ENCODE results near the gene HOXB7.

The HOXB7 gene

DNA sequence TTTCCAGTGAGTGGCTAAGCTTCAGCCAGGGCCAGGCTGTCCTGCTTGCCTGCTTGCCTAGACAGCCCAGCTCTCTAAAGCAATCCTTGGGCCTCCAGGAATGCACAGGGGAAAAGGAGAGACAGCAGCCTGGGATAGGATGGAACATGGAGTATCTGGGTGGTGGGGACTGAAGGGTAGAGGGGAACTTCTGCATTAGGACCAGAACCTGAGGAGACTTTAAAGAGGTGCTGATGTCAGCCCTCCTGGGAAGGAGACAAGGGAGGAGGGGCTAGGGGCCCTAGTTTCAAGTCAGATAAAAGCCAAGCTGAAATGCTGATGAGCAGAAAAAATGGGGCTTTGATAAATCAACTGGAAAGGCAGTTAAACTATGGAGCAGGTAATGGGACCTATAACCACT, 1.8 kb downstream of the HOXB7 start:
- DNase-seq (ENCODE audit: low read depth in 2 of 2), result no peak

DNA sequence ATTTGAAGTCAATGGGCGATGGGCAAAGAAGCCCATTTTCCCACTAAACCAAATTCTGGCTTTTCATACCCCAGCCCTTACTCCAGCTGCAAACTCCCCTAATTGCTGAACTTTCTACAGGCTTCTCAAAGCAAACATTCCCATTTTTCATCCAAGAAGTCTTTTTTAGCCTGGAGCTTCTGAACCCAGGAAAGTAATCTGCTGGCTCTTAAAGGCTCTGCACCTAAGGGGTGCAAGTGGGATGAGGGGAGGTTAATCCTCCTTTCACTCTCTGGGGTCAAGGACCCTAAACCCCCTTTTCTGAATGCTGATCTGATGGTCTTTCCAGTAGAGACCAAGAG, 2.4 kb downstream of the HOXB7 start:
- no peak for DNase-seq (ENCODE audit: low read depth in 2 of 2)

DNA sequence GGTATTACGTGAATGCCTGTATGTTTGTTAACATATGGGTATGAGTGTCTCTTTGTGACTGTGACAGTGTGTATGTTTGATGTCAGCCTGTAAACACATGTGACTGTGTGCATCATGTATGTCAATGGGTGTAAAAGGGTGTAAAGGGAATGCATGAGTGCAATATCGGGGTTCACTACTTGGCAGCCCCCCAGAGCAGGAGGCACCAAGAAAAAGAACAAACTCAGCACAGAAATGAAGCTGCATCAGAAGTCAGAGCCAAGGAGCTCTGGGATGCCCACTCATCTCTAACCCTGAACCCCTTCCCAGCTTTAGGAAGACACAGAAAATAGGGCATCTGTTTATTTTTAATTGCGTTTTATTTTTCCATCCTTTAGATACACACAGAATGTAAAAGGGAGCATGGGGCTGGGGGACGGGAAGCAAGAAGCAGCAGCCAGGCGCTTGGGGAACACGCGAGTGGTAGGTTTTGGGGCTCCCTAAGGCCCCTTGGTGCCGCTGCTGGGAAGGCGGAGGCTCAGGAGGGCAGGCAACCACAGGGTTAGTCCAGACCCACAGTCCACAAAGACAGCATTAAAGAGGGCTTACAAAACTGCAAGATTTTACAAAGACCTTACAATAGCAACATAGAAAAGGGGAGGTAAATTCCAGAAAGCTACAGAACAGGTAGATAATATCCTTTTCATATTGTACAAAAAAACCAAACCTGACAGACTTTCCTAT, 3.8 kb downstream of the HOXB7 start:
- DNase-seq (ENCODE audit: low read depth in 2 of 2), result no peak

DNA sequence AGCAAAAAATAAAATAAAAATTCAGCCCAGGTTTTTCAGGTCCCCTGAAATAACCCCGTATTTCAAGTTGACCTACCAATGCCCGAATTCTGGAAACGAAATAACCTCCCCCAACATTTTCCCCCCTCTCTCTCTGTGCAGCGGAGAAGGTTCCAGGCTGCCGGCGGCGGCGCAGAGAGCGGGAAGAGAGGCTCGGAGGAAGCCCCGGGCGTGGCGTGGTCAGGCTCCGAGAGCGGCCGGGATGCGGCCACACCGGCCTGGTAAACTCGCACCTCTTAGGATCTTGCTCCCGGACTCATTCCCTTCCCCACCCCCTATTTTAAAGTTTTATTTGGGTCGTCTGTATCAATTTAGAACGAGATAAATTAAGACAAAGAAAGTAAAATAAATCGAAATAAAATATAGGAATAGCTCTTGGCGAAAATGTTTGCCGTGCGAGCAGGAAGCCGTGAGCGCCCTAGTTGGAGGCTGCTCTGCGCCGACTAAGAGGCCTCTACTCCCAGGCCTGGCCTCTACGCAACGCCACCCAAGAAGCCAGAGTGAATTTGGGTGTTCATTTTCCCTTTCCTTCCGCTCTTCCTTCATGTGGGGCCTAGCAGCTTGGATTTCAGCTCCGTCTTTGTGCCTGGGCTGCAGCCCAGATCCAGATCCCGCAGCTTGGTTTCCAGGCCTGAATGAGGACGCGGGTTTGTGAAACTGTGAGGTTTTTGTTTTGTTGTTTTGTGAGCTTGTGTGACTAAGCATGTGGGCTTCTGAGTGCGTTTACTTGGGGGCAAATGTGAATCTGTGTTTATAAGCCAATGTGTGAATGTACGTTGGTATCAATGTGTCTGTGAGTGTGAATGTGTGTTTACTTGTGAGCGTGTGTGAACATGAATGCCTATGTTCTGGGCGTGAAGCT, 4.6 kb downstream of the HOXB7 start:
- no peak for DNase-seq (ENCODE audit: low read depth in 2 of 2)

DNA sequence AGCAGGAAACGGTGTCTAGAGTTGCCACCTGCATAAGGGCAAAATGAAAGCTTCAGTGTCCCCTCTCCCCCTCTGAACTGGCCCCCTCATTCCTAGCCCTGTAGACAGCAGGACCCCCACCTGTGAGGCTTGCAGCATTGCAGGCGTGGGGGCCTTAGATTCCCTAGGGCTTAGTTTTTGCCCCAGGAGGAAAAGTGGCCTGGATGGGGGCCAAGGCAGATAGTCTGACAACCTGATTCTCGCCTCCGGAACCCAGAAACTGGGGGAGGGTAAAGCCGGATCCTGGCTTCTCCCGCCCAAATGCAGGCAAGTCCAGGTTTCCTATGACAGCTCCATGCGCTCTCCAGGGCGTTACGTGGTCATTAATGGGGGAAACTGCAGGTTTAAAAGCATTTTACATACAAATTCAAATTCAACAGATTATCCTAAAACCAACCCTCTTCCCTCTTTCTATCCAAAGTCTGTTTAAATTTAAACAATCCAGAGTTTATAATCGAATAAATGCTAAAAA, 5.4 kb downstream of the HOXB7 start:
- DNase-seq (ENCODE audit: low read depth in 2 of 2), result no peak

DNA sequence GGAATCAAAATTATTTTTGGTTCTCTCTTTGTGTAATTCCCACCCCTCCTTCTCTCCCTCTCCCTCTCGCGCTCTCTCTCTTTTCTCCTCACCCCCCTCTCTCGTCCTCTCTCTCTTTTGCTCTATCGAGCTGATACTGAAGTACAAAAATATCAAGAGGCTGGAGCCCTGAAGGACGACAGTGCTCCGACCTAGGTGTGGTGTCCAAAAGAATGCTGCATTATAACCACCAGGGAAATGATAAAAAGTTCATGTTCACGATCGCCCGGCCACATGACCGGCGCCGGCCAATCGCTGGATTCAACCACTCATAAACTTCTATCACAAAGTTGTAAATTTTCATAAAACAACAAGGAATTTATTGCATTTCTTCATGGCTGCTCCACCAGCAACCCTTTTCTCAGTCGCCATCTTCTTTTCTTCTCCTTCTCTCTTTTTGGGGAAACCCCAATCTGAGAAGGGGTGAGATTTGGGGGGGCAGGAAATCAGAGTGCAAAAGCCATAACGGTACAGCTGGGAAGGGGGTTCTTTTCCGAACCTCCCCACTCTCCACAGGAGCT, 6.0 kb downstream of the HOXB7 start, which contains the start of gene HOXB6:
TSS of gene HOXB6 (minus strand) at position 217 of the 560 bp plus-strand sequence. CDS start 6,836 bp downstream, outside the sequence.
- no peak for DNase-seq (ENCODE audit: low read depth in 2 of 2)

DNA sequence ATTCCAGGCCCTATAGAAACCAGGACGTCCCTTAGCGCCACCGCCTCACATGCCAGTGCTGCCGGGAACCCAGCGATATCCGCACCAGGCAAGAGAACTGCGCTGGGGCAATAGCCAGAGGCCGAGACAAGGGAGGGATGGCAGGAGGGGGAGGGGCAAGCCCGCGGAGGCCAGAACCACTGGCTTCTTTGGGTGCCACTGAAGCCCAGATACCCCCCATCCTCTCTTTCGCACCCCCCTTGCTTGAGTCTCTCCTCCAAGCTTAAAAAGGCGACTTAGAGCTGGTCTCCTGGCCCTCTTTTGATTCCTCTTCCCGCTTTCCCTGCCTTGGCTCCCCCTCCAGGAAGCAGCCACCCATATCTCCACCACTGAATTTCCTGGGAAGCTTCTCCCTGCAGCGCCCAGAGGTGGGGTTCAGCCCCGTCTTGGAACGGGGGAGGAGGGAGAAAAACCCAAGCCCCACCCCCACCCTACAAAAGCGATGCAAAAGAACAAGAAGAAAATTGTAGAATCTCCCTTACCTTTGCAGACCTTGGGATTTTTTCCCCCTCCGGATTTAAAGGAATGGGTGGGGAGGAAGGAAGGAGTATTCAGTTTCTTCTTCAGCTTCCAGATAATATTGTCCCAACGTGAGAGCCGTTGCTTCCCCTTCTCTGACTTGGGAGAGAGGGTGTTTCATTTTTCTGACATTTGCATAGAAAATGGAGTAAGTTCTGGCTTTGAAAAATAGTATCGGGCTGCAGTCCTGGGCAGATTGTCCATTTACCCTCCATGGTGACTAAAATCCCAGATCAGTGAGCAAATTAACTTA, 6.7 kb downstream of the HOXB7 start:
- DNase-seq (ENCODE audit: low read depth in 2 of 2), result no peak

DNA sequence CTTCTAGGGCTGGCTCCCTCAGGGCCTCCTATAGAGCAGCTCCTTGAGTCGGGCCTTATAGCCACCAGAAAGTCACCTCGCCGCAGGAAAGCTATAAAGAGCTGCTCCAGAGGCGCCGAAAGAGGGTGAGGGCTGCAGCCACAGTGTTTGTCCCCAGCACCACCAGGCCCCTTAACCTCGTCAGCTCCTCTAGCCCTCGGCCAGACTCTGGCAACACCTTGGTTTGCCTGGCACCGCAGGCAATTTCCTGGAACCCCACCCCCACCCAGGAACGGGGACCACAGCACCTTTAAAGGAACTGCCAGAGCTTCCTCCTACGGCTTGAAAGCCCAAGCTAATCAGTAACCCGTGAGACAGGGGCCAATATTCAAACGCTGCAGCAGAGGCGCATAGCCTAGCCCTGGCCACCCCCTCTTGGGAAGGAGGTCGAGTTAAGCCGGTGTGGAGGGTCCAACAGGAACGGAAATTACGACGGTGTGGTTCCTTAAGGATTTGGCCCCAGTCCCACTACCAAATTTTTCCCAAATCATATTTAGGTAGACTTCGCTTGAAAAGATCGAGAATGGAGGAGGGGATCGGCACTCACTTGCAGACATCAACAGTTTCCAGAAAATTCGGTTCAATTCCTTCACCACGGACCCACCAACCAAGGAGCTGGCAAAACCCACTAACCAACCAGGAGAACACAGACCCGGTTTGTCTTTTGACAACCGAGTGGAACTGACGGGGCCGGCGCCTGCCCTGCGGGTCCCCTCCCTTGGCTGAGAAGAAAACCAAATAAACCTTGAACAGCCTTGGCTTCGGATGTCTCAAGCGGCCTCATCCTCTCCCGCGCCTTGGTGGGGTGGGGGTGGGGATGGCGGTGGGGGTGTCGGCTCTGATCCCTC, 9.0 kb downstream of the HOXB7 start:
- no peak for DNase-seq (ENCODE audit: low read depth in 2 of 2)

DNA sequence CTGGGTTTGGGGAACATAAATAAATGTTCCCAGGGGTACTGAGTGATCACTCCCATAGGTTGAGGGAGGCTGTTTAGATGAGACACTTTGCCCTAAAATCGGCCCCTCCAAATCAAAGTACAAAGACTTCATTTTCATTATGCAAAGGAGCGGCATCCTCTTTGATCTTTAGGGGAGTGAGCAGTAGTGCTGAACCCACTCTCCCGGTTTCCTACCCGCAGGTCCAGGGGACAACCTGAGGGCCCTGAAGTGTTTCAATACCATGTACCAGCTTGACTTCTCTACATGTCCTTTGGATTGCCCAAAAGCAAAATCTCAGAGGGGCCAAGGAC, 9.6 kb downstream of the HOXB7 start:
- DNase-seq (ENCODE audit: low read depth in 2 of 2), result no peak

DNA sequence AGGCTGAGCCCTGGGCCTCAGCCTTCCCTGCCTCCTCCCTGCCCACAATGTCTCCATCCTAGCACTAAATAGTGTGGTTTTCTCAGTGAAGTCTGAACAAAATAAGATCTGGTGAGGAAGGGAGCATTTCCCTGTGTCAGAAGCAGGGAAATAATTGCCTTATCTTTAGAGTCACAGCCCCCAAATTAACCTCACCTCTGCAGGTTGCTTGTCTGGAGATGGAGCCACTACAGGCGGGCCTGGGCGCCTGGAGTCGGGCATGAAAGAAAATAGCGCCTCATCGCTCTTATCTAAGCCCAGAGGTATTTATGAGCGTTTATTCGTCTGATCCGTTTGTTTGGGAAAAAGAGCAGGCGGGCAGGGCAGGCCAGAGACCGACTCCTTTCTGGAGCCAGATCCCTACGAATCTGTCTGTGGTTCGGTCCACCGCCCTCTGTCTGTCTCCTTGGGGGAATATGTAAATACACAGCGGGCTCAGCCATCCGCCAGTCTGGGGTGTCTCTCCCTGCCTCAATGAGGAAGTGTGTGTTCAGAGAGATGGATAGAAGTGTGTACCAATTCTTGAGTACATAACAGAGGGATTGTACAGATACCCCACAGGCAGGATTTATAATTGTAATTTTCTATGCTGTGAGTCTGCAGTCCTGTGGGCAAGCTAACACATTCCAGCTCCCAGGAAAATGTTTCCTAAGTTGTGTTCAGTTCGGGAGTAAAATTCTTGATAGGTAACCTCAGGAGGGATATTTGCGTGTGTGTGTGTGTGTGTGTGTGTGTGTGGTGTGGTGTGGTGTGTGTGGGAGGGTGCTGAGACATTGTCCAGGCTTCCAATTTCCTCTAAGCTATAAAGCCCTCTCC, 10.3 kb downstream of the HOXB7 start:
- no peak for DNase-seq (ENCODE audit: low read depth in 2 of 2)

DNA sequence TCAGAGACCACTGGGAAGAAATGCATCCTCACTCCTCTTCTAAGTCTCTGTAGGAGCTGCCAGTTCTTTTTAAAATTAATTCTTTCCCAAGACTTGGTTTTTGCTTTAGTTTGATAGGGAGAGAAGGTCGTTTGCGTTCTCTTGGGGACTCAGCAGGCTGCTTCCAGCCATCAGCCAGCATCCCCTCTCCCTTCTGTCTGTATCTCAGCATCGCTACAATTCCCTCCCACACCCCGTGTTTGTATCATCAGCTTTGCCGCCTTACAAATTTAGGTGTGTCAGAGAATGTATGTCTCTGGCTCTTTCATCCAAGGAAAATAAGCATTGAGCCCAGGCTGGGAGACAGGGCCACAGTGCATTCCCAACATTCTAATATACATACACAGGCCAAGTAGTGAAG, 11.5 kb downstream of the HOXB7 start:
- DNase-seq (ENCODE audit: low read depth in 2 of 2), result no peak

DNA sequence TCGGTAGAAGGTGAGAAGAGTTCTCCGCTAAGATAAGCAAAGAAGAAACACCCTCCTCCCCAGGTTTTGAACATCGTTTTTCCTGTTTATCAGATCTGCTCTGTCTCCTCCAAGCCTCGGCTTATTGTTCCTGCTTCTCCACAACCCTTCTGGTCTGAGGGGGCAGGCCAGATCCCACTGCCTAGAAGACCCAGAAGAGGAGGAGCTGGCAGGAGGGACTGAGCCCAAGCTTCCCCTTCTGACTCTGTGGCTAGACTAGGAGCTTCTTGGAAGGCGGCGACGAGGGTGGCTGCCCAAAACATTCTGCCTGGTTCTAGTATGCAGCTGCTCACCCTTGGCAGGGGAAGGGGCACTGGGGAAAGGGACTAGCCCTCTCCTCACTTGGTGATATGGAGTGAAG, 12.1 kb downstream of the HOXB7 start:
- DNase-seq (ENCODE audit: low read depth in 2 of 2), result no peak

DNA sequence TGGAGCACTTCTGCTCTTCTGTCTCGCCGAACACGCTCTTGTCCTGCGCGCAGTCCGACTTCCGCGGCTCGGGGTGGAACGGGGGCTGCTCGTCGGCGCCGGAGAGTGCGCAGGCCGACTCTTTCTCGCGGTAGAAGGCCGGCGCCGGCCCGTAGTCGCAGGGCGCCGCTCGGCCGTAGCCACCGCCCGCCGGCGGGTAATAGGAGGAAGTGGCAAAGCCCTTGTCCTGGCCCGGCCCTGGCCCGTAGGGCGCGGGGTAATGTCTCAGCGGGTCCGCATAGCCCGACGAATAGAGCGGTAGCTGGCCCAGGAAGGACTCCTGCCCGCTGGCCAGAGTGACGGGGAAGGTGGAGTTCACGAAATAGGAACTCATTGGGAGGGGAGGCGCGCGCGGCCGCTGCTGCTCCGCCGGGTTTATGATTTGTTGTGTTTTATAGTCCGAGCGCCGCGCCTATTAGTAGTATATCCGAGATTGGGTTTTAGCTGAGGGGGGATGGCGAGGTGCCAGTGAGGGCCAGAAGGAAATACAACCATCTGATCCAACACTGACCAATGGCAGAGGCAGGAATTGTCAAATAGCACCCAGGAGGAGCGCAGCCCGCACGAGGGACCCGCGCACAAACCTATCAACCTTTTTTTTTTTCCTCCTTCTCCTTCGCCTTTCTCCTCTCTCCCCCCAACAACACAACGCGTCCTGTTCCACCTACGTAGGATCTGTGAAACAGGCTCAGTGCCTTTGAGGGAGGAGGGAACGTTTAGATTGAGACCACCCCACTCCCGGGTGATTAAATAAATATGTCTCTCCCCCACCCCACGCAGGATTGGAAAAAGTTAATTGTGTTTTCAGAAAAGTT, 12.8 kb downstream of the HOXB7 start:
- no peak for DNase-seq (ENCODE audit: low read depth in 2 of 2)

DNA sequence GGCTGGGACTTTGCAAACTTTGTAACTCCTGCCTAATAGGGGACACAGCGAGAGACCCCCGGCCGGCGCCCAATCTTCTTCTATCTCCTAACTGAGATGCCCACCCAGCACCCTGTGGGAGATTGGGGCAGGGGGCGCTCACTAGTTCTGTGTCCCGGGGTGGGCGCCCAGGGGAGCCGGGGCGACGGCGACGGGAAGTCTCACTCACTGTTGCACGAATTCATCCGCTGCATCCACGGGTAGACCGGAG, 13.4 kb downstream of the HOXB7 start:
- DNase-seq (ENCODE audit: low read depth in 2 of 2), result no peak

DNA sequence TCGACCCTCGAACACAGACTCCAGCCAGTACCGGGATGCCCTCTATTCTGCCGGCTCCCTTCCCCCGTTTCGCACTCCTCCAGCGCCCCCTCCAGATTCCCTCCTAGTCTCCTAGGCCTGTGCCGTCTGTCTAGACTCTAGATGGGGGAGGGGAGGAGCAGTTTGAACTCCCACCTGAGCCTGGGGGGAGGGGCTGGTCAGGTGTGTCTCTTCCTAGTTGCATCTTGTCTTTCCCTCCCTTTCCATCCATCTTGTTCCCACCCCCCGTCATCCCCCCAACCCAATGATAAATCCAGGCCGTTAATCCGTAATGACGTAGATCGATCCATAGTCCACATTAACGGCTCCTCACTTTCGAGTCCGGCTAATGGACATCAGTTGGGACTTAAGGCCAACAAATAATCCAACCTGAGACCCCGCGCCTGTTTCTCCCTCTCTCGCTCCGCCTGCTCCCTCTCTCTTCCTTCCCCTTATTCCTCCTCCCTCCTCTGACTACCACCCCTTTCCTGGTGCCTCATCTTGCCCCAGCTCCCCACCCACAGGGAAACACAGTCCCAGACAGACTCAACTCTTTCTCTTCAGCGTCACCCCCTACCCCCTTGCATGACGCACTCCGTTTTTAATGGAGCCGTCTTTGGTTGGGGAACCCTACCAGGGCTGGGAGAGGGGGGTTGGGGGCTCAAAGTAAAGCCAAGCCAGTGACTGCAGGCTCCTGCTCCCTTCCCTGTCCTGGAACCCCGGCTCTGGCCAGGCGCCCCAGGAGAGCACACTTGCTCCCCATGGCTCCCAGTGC, 13.9 kb downstream of the HOXB7 start:
- DNase-seq (ENCODE audit: low read depth in 2 of 2), result no peak

DNA sequence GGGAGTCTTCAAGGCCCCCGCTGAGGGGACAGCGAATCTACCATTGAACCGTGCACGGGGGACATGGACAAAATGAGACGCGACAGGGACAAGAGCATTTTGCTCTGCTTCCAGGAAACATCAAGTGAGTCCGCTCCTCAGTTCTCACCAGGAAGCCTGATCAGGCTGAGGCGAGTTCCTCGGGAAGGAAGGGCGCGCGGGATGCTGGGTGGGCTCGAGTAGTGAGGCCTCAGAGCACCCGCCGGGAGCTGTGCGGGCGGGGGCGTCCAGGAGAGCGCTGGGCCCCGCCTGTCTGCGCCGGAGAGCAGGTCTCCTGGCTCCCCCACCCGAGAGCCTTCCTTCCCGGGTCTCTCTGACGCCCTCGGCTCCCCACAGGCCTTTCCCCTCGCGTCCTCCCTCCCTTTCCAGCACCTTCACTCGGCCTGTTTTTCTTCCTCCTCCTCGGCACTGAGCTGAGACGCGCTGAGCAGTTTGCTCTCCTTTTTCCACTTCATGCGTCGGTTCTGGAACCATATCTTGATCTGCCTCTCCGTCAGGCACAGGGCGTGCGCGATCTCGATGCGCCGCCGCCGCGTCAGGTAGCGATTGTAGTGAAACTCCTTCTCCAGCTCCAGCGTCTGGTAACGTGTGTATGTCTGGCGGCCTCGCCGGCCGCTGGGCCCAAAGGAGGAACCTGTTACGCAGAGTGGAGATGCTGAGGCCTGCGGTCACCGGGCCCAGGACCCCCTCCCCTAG, 14.7 kb downstream of the HOXB7 start:
- DNase-seq (ENCODE audit: low read depth in 2 of 2), result no peak

DNA sequence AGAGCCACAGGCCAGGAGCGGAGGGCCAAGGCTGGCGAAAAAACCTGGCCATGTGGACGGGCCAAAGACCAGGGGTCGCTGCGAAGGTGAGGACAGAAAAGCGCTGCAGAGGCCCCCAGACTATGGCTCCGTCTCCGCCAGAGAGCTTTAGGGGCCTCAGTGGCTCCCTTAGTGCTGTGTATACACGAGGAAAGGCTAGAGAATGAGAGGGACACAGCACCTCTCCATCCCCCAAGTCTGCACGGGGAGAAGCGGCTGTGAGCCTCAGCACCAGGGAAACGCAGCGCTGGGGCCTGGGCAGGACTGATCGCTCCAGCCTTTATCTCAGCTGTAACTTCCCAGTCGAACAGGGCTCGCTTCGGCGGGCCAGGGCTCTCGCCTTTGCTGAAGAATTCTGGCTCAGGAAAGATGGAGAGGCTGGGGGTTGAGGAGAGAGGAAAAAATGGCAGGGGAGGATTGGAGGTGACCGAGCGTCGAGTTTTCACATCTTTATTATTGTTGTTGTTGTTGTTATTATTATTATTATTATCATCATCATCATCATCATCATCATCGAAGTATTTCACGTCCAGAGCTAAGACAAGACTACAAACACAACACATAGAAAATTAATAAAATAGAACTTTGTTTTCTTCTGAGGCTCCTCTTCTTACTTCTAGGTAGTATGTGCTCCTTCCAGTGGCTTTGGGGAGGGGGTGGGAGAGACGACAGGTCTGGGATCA, 15.4 kb downstream of the HOXB7 start:
- no peak for DNase-seq (ENCODE audit: low read depth in 2 of 2)

Data from stimulated activated CD8-positive, alpha-beta memory T cell treated with anti-CD3 and anti-CD28 coated beads, Interleukin-7, amount 100 ng/mL, for 4 hours (primary cell).